H1 (cell line): Measurements from ENCODE around the gene ZNF148. TPM values are rescaled to one million over a fixed set of nuclear protein-coding genes. Genes with fewer than 3 reads are reported as not detected.

Experiments
- CTCF ChIA-PET: fragments of 300-600 bp; sonication (Branson Sonifier 250); formaldehyde crosslinking; loops from one replicate; lab custom pipeline; 2021; ENCODE audit not compliant: partially characterized antibody; lab: Charles Lee
- POLR2A ChIA-PET: fragments of 300-600 bp; sonication (Branson Sonifier 250); formaldehyde crosslinking; loops from one replicate; lab custom pipeline; 2021; ENCODE audit warnings: inconsistent platforms; ENCODE audit not compliant: partially characterized antibody; lab: Charles Lee
- DNase-seq, 2 experiments: peaks; one replicate each; pipeline versions ENCODE4 v3.0.0 to v3.0.0-alpha.2; 2010 to 2022; ENCODE audit warnings: low spot score in 2 of 2, low read depth in 1 of 2, mixed read lengths in 1 of 2
- FAIRE-seq: peaks from 2 replicates; lab custom pipeline; 2011; peaks lifted over from hg19 to GRCh38; lab: Jason Lieb, UNC
- H2AFZ ChIP-seq: 2 replicates; pipeline ENCODE4 v1.8.1; 2012; ENCODE audit warnings: low read length, inconsistent platforms
- H2AK5ac ChIP-seq: 2 replicates; pipeline ENCODE4 v1.6.1; 2013; ENCODE audit warnings: low read depth, low read length
- H2BK120ac ChIP-seq: replicated peaks from 2 replicates; pipeline ENCODE3; 2013; ENCODE audit warnings: low read depth, low read length, inconsistent platforms
- H2BK12ac ChIP-seq: 2 replicates; pipeline ENCODE4 v1.6.1; 2013; ENCODE audit warnings: low read depth, low read length
- H2BK15ac ChIP-seq: 2 replicates; pipeline ENCODE4 v1.6.1; 2013; ENCODE audit warnings: low read length
- H2BK20ac ChIP-seq: 2 replicates; pipeline ENCODE4 v1.6.1; 2013; ENCODE audit warnings: low read length
- H2BK5ac ChIP-seq: 2 replicates; pipeline ENCODE4 v1.6.1; 2013; ENCODE audit warnings: low read depth, low read length
- H3K14ac ChIP-seq: 2 replicates; pipeline ENCODE4 v1.6.1; 2013; ENCODE audit warnings: inconsistent platforms; ENCODE audit not compliant: insufficient read length
- H3K18ac ChIP-seq: 2 replicates; pipeline ENCODE4 v1.6.1; 2013; ENCODE audit warnings: low read length; ENCODE audit errors: extremely low read depth
- H3K23ac ChIP-seq: 2 replicates; pipeline ENCODE4 v1.6.1; 2013; ENCODE audit warnings: inconsistent platforms; ENCODE audit not compliant: insufficient read length
- H3K23me2 ChIP-seq: 2 replicates; pipeline ENCODE4 v1.6.1; 2013; ENCODE audit warnings: low read depth, low read length
- H3K27ac ChIP-seq: 2 replicates; pipeline ENCODE4 v1.6.1; 2011; ENCODE audit warnings: low read depth, low read length, inconsistent platforms
- H3K27me3 ChIP-seq, 4 experiments: replicated peaks in 1 of 4; 1 replicate in 1 of 4; 2 replicates in 3 of 4; pipeline versions ENCODE4 v1.6.1 to v1.8.1; 2011 to 2013; ENCODE audit warnings: low read length in 3 of 4, mild to moderate bottlenecking in 3 of 4, inconsistent platforms in 2 of 4, mixed read lengths in 2 of 4, moderate library complexity in 1 of 4; ENCODE audit not compliant: control insufficient read depth in 3 of 4, insufficient read depth in 3 of 4; ENCODE audit errors: extremely low read depth in 1 of 4
- H3K36me3 ChIP-seq, 4 experiments: 2 replicates each; pipeline versions ENCODE4 v1.6.1 to v1.8.1; 2011 to 2013; ENCODE audit warnings: mild to moderate bottlenecking in 4 of 4, low read length in 3 of 4, moderate library complexity in 2 of 4, control low read depth in 1 of 4, inconsistent platforms in 1 of 4; ENCODE audit not compliant: insufficient read depth in 4 of 4, control insufficient read depth in 2 of 4
- H3K4ac ChIP-seq: replicated peaks from 2 replicates; pipeline ENCODE3; 2013; ENCODE audit warnings: low read length, low read depth, mixed read lengths, inconsistent platforms; ENCODE audit not compliant: insufficient read length
- H3K4me1 ChIP-seq, 4 experiments: replicated peaks in 1 of 4; 1 replicate in 1 of 4; 2 replicates in 3 of 4; pipeline versions ENCODE4 v1.6.1 to v1.8.1; 2011 to 2013; ENCODE audit warnings: low read length in 3 of 4, inconsistent platforms in 2 of 4, mixed read lengths in 1 of 4; ENCODE audit not compliant: insufficient read depth in 4 of 4, control insufficient read depth in 3 of 4
- H3K4me2 ChIP-seq, 2 experiments: 2 replicates each; pipeline versions ENCODE4 v1.6.1 to v1.8.1; 2011 to 2013; ENCODE audit warnings: low read depth in 2 of 2, low read length in 2 of 2, control low read depth in 1 of 2, inconsistent platforms in 1 of 2, mild to moderate bottlenecking in 1 of 2; ENCODE audit not compliant: insufficient read depth in 1 of 2
- H3K4me3 ChIP-seq, 4 experiments: fragments of 200-600, 300-600 bp in 1 of 4; sonication (generic), shearing (Covaris generic), sonication (Bioruptor Twin) in 1 of 4; 2 replicates each; pipeline versions ENCODE4 v1.5.1 to v1.8.1; 2011 to 2016; ENCODE audit warnings: low read length in 4 of 4, low read depth in 3 of 4, control low read depth in 2 of 4, inconsistent platforms in 2 of 4, mild to moderate bottlenecking in 2 of 4, mixed read lengths in 1 of 4, moderate library complexity in 1 of 4; ENCODE audit not compliant: insufficient read depth in 2 of 4; ENCODE audit errors: extremely low read depth in 1 of 4
- H3K56ac ChIP-seq: replicated peaks from 2 replicates; pipeline ENCODE3; 2013; ENCODE audit warnings: low read depth, mild to moderate bottlenecking, mixed read lengths, low read length, inconsistent platforms; ENCODE audit not compliant: insufficient read length
- H3K79me1 ChIP-seq: 2 replicates; pipeline ENCODE4 v1.6.1; 2013; ENCODE audit warnings: low read depth, low read length, control low read depth
- H3K79me2 ChIP-seq, 2 experiments: 2 replicates each; pipeline versions ENCODE4 v1.6.1 to v1.8.1; 2012 to 2013; ENCODE audit warnings: low read length in 2 of 2, mild to moderate bottlenecking in 2 of 2, inconsistent platforms in 1 of 2; ENCODE audit not compliant: insufficient read depth in 2 of 2, control insufficient read depth in 1 of 2
- H3K9ac ChIP-seq, 4 experiments: replicated peaks in 1 of 4; 1 replicate in 1 of 4; 2 replicates in 3 of 4; pipeline versions ENCODE4 v1.6.1 to v1.8.1; 2011 to 2013; ENCODE audit warnings: low read depth in 3 of 4, low read length in 3 of 4, control low read depth in 2 of 4, mild to moderate bottlenecking in 2 of 4, moderate library complexity in 2 of 4, inconsistent platforms in 1 of 4; ENCODE audit errors: extremely low read depth in 1 of 4
- H3K9me3 ChIP-seq, 2 experiments: 2 replicates each; pipeline versions ENCODE4 v1.6.1 to v1.8.1; 2012 to 2013; ENCODE audit warnings: mild to moderate bottlenecking in 2 of 2, moderate library complexity in 2 of 2, control low read depth in 1 of 2, inconsistent platforms in 1 of 2, low read depth in 1 of 2, low read length in 1 of 2, mixed read lengths in 1 of 2; ENCODE audit not compliant: insufficient read depth in 2 of 2
- H4K20me1 ChIP-seq, 2 experiments: replicated peaks in 1 of 2; 2 replicates each; pipeline versions ENCODE3 to v1.8.1; 2011 to 2013; ENCODE audit warnings: inconsistent platforms in 2 of 2, low read length in 2 of 2, mild to moderate bottlenecking in 1 of 2; ENCODE audit not compliant: insufficient read depth in 2 of 2, control insufficient read depth in 1 of 2
- H4K5ac ChIP-seq: 2 replicates; pipeline ENCODE4 v1.6.1; 2013; ENCODE audit warnings: low read length, low read depth, mixed read lengths, inconsistent platforms; ENCODE audit not compliant: insufficient read length
- H4K8ac ChIP-seq: 2 replicates; pipeline ENCODE4 v1.8.0; 2013; ENCODE audit warnings: mild to moderate bottlenecking, moderate library complexity, low read length, inconsistent platforms; ENCODE audit not compliant: insufficient read depth; ENCODE audit errors: extremely low read depth
- H4K91ac ChIP-seq: replicated peaks from 2 replicates; pipeline ENCODE3; 2013; ENCODE audit warnings: low read length, mixed read lengths, inconsistent platforms; ENCODE audit not compliant: insufficient read length
- BACH1 ChIP-seq: IDR thresholded peaks from 2 replicates; pipeline ENCODE4 v1.6.1; 2012; ENCODE audit warnings: low read length, improper control_type of control experiment
- WGBS, 2 experiments: shearing (Covaris generic) in 1 of 2; methylation state at CpG; one replicate each; pipeline versions ENCODE4 v1.1.6 to v1.1.7; 2013 to 2015; ENCODE audit warnings: low lambda C conversion rate in 2 of 2, mixed read lengths in 2 of 2, inconsistent platforms in 1 of 2, low coverage in 1 of 2, missing lambda C conversion rate in 1 of 2; ENCODE audit not compliant: insufficient replicate concordance in 2 of 2, insufficient coverage in 1 of 2, insufficient read length in 1 of 2; ENCODE audit errors: extremely low coverage in 1 of 2, missing lambda C conversion rate in 1 of 2; 5-methylcytosine and 5-hydroxymethylcytosine counted together
- polyA plus RNA-seq, 7 experiments: library from polyadenylated mRNA; depleted of rRNA in 3 of 7; stranded (reverse) in 5 of 7; unstranded in 2 of 7; fragments of >200 nt in 5 of 7; fragments of 200-250 nt in 2 of 7; gene quantifications; 1 replicate in 5 of 7; 2 replicates in 1 of 7; 4 replicates in 1 of 7; pipeline versions ENCODE4 v1.2.1 to v1.2.3, GENCODE V29; 2011 to 2013; ENCODE audit warnings: missing spikeins in 2 of 7, mixed read lengths in 2 of 7
- total RNA-seq: library from RNA; stranded (reverse); fragmentation: NEBNext Ultra II Directional; extraction: Animal tissue kit (Norgen Biotek cat#: 25700); gene quantifications from 2 replicates; pipeline ENCODE4 v1.2.1, GENCODE V29; 2021

ZNF148 gene
- total and polyA plus RNA-seq, 2 of the 8 experiments (the other 6 are each of a cell fraction or from before 2014, with no cell fraction given), result 3.7 to 22.6 TPM

DNA sequence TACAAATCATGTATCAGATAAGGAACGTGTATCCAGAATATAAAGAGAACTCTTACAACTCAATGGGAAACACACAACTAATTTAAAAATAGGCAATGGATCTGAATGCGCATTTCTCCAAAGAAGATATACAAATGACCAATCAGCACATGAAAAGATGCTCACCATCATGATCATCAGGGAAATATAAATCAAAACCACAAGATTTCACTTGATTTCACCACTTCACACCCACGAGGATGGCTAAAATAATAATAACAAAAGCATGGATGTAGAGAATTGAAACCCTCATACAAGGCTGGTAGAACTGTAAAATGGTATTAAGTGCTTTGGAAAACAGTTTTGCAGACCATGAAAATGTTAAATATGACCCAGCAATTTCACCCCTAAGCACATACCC, 135.9 kb downstream of the ZNF148 start:
- no peak overlapping the region for H2AK5ac ChIP-seq
- POLR2A ChIA-PET, result no interaction called here
- H4K91ac ChIP-seq, result no peak overlapping the region
- no peak overlapping the region for H3K27ac ChIP-seq
- no peak overlapping the region for H3K4ac ChIP-seq
- no peak overlapping the region for H2AFZ ChIP-seq
- no peaks in the 10 kb centered on the region for H3K79me2 ChIP-seq
- H3K18ac ChIP-seq, result no peak overlapping the region
- H4K5ac ChIP-seq, result no peak overlapping the region
- no peak overlapping the region for H2BK15ac ChIP-seq
- no peak overlapping the region for H3K14ac ChIP-seq
- DNase-seq, result no peak
- H3K4me2 ChIP-seq, result no peak overlapping the region
- no peaks in the 10 kb centered on the region for H3K9me3 ChIP-seq
- H3K79me1 ChIP-seq, result no peaks in the 10 kb centered on the region
- H3K4me1 ChIP-seq, result no peaks in the 10 kb centered on the region
- no peak overlapping the region for H3K9ac ChIP-seq
- no peak overlapping the region for H2BK120ac ChIP-seq
- CTCF ChIA-PET, result no interaction called here
- H2BK5ac ChIP-seq, result no peak overlapping the region
- no peak overlapping the region for H4K8ac ChIP-seq
- H4K20me1 ChIP-seq, result no peaks in the 10 kb centered on the region
- WGBS, 2 experiments, result 84% methylated on average over 3 of the region's 3 CpGs; no CpG with 5 or more reads in 1 of the 2 experiments
- peak; percentile 39 for FAIRE-seq
- no peaks in the 10 kb centered on the region for H3K27me3 ChIP-seq
- H3K56ac ChIP-seq, result no peak overlapping the region
- no peak overlapping the region for H3K4me3 ChIP-seq
- no peaks in the 10 kb centered on the region for H3K36me3 ChIP-seq
- no peak overlapping the region for H3K23ac ChIP-seq
- H2BK12ac ChIP-seq, result no peak overlapping the region
- no peaks in the 10 kb centered on the region for H3K23me2 ChIP-seq
- H2BK20ac ChIP-seq, result no peak overlapping the region
- no peak for TF ChIP-seq BACH1
